Thoracic aorta (tissue), 2 donors: Measurements from ENCODE around the gene GANAB. TPM values are rescaled to one million over a fixed set of nuclear protein-coding genes. Genes with fewer than 3 reads are reported as not detected.

Experiments
- ATAC-seq: fragments of 150-250 bp; one replicate; pipeline ENCODE4 v1.8.0; 2017; ENCODE audit warnings: low read depth; ENCODE audit not compliant: insufficient number of reproducible peaks, low FRiP score
- DNase-seq: peaks from one replicate; pipeline ENCODE4 v3.0.0-alpha.2; 2020; ENCODE audit warnings: low spot score
- H3K27ac ChIP-seq, 2 donors: fragments of 200-600 bp; sonication (generic); 1 replicate in 1 of 2; 2 replicates in 1 of 2; pipeline ENCODE4 v1.5.1; 2016; ENCODE audit warnings: mild to moderate bottlenecking in 2 of 2, moderate library complexity in 2 of 2
- H3K27me3 ChIP-seq: fragments of 200-600 bp; sonication (generic); replicated peaks from 2 replicates; pipeline ENCODE4 v1.6.0; 2016; ENCODE audit warnings: mild to moderate bottlenecking; ENCODE audit not compliant: insufficient read depth
- H3K36me3 ChIP-seq: fragments of 200-600 bp; sonication (generic); one replicate; pipeline ENCODE4 v1.5.1; 2016
- H3K4me1 ChIP-seq, 2 donors: fragments of 200-600 bp; sonication (generic); 1 replicate in 1 of 2; 2 replicates in 1 of 2; pipeline versions ENCODE4 v1.5.1 to v1.6.0; 2016; ENCODE audit warnings: low read depth in 2 of 2, mild to moderate bottlenecking in 1 of 2; ENCODE audit not compliant: control insufficient read depth in 1 of 2
- H3K4me3 ChIP-seq: fragments of 200-600 bp; sonication (generic); 2 replicates; pipeline ENCODE4 v1.5.1; 2016; ENCODE audit warnings: mild to moderate bottlenecking
- H3K9me3 ChIP-seq: fragments of 200-600 bp; sonication (generic); 2 replicates; pipeline ENCODE4 v1.5.1; 2016
- CTCF ChIP-seq: fragments of 200-600 bp; sonication (generic); IDR thresholded peaks from one replicate; pipeline ENCODE4 v1.5.1; 2019; ENCODE audit warnings: antibody characterized with exemption
- total RNA-seq, 2 donors: library from RNA; depleted of rRNA; stranded (reverse); fragments of >200 nt; gene quantifications; one replicate each; pipeline versions ENCODE4 v1.1.0 to v1.2.3, GENCODE V29; 2016

GANAB gene
- total RNA-seq, 2 donors from 2014 or later, result 120 to 159 TPM

- H3K36me3 ChIP-seq, result peaks cover 24% of the 10 kb centered on the region
- no peak overlapping the region for H3K27ac ChIP-seq
- H3K4me1 ChIP-seq, result peaks cover 0 to 6% of the 10 kb centered on the region in 2 donors
- peak overlapping the region; percentile 56 for H3K4me3 ChIP-seq
- H3K27me3 ChIP-seq, result no peaks in the 10 kb centered on the region
- H3K9me3 ChIP-seq, result no peaks in the 10 kb centered on the region
- no peak for TF ChIP-seq CTCF
- ATAC-seq (no peak), DNase-seq (no peak)
Measured at GRCh38 chr11:62687508-62688396, 41.3 kb upstream of the GANAB start.

- no peak for TF ChIP-seq CTCF
- no peak overlapping the region for H3K27ac ChIP-seq
- DNase-seq (no peak), ATAC-seq (no peak)
- H3K27me3 ChIP-seq, result no peaks in the 10 kb centered on the region
- no peaks in the 10 kb centered on the region for H3K36me3 ChIP-seq
- no peaks in the 10 kb centered on the region for H3K9me3 ChIP-seq
- H3K4me3 ChIP-seq, result no peak overlapping the region
- H3K4me1 ChIP-seq, result peaks cover 11 to 17% of the 10 kb centered on the region in 2 donors
Measured at GRCh38 chr11:62682518-62682917, 36.1 kb upstream of the GANAB start.

GRCh38 chr11:62680825-62681240 is 34.4 kb upstream of the GANAB start:
- DNase-seq (no peak), ATAC-seq (no peak)
- Histone ChIP-seq H3K4me3 (no peak overlapping the region), H3K9me3 (no peaks in the 10 kb centered on the region), H3K27ac (no peak overlapping the region), H3K27me3 (no peaks in the 10 kb centered on the region), H3K4me1 (peaks cover 11 to 23% of the 10 kb centered on the region in 2 donors), H3K36me3 (peaks cover 9% of the 10 kb centered on the region)
- TF ChIP-seq CTCF, result peak; percentile 26

GRCh38 chr11:62678770-62679696 is 32.6 kb upstream of the GANAB start, which contains the start of gene UBXN1:
TSS of gene UBXN1 (minus strand) at chr11:62679073. CDS start at chr11:62678923, 150 bp downstream.
- Histone ChIP-seq H3K36me3 (peaks cover 16% of the 10 kb centered on the region), H3K27ac (peak within 1 kb of the TSS; percentile 93 to 97), H3K4me1 (peaks cover 11 to 23% of the 10 kb centered on the region in 2 donors), H3K4me3 (peak within 1 kb of the TSS; percentile 100), H3K27me3 (no peaks in the 10 kb centered on the region), H3K9me3 (no peaks in the 10 kb centered on the region)
- DNase-seq (peak; percentile 87), ATAC-seq (peak; percentile 82)
- TF ChIP-seq CTCF, result no peak

- Histone ChIP-seq H3K27ac (peak overlapping the region; percentile 93 to 97), H3K4me1 (peaks cover 11 to 25% of the 10 kb centered on the region in 2 donors), H3K9me3 (no peaks in the 10 kb centered on the region), H3K36me3 (peaks cover 16% of the 10 kb centered on the region), H3K27me3 (no peaks in the 10 kb centered on the region), H3K4me3 (peak overlapping the region; percentile 100)
- no peak for TF ChIP-seq CTCF
- ATAC-seq, result no peak
- no peak for DNase-seq
Measured at GRCh38 chr11:62678433-62678769, 32.0 kb upstream of the GANAB start.
